Natural killer cell (primary cell): Measurements from ENCODE around the gene ZFHX3. TPM values are rescaled to one million over a fixed set of nuclear protein-coding genes. Genes with fewer than 3 reads are reported as not detected.

Experiments used
- ATAC-seq, 3 donors: fragments of 150-1000 bp in 2 of 3; fragments of 200-7000 bp in 1 of 3; cut with Tn5 transposase; 1 replicate in 1 of 3; 2 replicates in 2 of 3; pipeline ENCODE4 v1.10.0; 2021; ENCODE audit warnings: mild to moderate bottlenecking in 2 of 3, moderate library complexity in 2 of 3
- DNase-seq, 2 donors: peaks; one replicate each; pipeline versions ENCODE4 v3.0.0 to v3.0.0-alpha.2; 2013 to 2021; ENCODE audit warnings: mixed read lengths in 1 of 2
- H3K27ac ChIP-seq: one replicate; pipeline ENCODE4 v1.5.1; 2013; ENCODE audit warnings: mild to moderate bottlenecking, low read length
- H3K27me3 ChIP-seq: one replicate; pipeline ENCODE4 v1.6.1; 2013; ENCODE audit warnings: low read length; ENCODE audit not compliant: control insufficient read depth, insufficient read depth
- H3K36me3 ChIP-seq: one replicate; pipeline ENCODE4 v1.6.1; 2013; ENCODE audit warnings: low read length; ENCODE audit not compliant: control insufficient read depth, insufficient read depth
- H3K4me1 ChIP-seq: one replicate; pipeline ENCODE4 v1.6.1; 2013; ENCODE audit warnings: low read length; ENCODE audit not compliant: control insufficient read depth, insufficient read depth
- H3K4me3 ChIP-seq: one replicate; pipeline ENCODE4 v1.5.1; 2013; ENCODE audit warnings: low read length
- H3K9me3 ChIP-seq: one replicate; pipeline ENCODE4 v1.6.1; 2013; ENCODE audit warnings: low read length; ENCODE audit not compliant: control insufficient read depth, insufficient read depth
- H3K27ac Mint-ChIP-seq, 2 donors: one replicate each; pipeline ENCODE4 v1.8.0; 2022; ENCODE audit warnings: mild to moderate bottlenecking in 2 of 2, mixed read lengths in 2 of 2, moderate library complexity in 1 of 2
- H3K27me3 Mint-ChIP-seq, 2 donors: one replicate each; pipeline ENCODE4 v1.8.0; 2022; ENCODE audit warnings: low read depth in 2 of 2, mixed read lengths in 2 of 2
- H3K36me3 Mint-ChIP-seq: one replicate; pipeline ENCODE4 v1.8.0; 2022; ENCODE audit warnings: mixed read lengths
- H3K4me1 Mint-ChIP-seq, 2 donors: one replicate each; pipeline ENCODE4 v1.8.0; 2022; ENCODE audit warnings: mixed read lengths in 2 of 2
- H3K4me3 Mint-ChIP-seq: one replicate; pipeline ENCODE4 v1.8.0; 2022; ENCODE audit warnings: mild to moderate bottlenecking, moderate library complexity, mixed read lengths
- H3K9me3 Mint-ChIP-seq, 2 donors: one replicate each; pipeline ENCODE4 v1.8.0; 2022; ENCODE audit warnings: mixed read lengths in 2 of 2
- WGBS: methylation state at CpG from one replicate; pipeline ENCODE4 v1.1.7; 2013; ENCODE audit warnings: missing lambda C conversion rate; ENCODE audit not compliant: insufficient coverage; 5-methylcytosine and 5-hydroxymethylcytosine counted together
- intact Hi-C: fragments of 100-400 bp; cut with micrococcal nuclease; formaldehyde crosslinking; loops from one replicate; pipeline ENCODE4 v1.14.2; 2022
- total RNA-seq, 4 donors: library from RNA; stranded (reverse); fragments of 120-200 nt in 1 of 4; gene quantifications; one replicate each; pipeline versions ENCODE4 v1.2.3 to v1.2.4, GENCODE V29; 2013 to 2022
- TF ChIP-seq, protein P1 (sequence below): fragments of 200-600 bp; IDR thresholded peaks from one replicate; pipeline ENCODE4 v1.8.0; 2022; ENCODE audit warnings: antibody characterized with exemption

The ZFHX3 gene
- total RNA-seq, 3 donors from 2014 or later (not counting 1 experiment from before 2014, with no cell fraction given): 5.8 to 7.8 (median 7.5) TPM

DNA sequence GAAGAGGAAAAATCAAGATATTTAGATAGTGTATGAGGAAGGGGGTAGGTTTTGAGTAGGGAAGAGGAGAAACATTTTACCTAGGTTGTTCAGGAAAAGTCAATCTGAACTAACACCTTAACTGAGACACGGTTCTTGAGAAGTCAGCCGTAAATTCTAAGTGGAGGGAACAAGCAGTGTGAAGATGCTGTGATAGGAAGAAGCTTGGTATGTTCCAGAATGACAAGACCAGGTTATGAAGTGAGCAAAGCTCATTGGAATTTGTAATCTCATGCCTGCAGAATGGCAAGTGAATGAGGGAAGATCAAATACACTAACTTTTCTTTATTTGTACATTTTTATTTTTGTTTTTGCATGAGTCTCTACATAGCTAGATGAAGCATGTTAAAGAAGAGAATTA lies 307.6 kb downstream of the ZFHX3 start:
- intact Hi-C loops: no loop called here
- Mint-ChIP-seq H3K36me3 (no peaks in the 10 kb centered on the region), H3K27ac (no peak overlapping the region), H3K4me1 (no peaks in the 10 kb centered on the region), H3K27me3 (no peaks in the 10 kb centered on the region), H3K4me3 (no peak overlapping the region), H3K9me3 (no peaks in the 10 kb centered on the region)
- H3K4me3 ChIP-seq: no peak overlapping the region
- H3K9me3 ChIP-seq: no peaks in the 10 kb centered on the region
- WGBS: 89% methylated on average over 2 of the region's 2 CpGs
- no peaks in the 10 kb centered on the region for H3K4me1 ChIP-seq
- no peak overlapping the region for H3K27ac ChIP-seq
- ATAC-seq (no peak), DNase-seq (no peak)
- no peaks in the 10 kb centered on the region for H3K36me3 ChIP-seq
- TF ChIP-seq, protein P1, sequence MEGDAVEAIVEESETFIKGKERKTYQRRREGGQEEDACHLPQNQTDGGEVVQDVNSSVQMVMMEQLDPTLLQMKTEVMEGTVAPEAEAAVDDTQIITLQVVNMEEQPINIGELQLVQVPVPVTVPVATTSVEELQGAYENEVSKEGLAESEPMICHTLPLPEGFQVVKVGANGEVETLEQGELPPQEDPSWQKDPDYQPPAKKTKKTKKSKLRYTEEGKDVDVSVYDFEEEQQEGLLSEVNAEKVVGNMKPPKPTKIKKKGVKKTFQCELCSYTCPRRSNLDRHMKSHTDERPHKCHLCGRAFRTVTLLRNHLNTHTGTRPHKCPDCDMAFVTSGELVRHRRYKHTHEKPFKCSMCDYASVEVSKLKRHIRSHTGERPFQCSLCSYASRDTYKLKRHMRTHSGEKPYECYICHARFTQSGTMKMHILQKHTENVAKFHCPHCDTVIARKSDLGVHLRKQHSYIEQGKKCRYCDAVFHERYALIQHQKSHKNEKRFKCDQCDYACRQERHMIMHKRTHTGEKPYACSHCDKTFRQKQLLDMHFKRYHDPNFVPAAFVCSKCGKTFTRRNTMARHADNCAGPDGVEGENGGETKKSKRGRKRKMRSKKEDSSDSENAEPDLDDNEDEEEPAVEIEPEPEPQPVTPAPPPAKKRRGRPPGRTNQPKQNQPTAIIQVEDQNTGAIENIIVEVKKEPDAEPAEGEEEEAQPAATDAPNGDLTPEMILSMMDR: no peak
- no peaks in the 10 kb centered on the region for H3K27me3 ChIP-seq

DNA sequence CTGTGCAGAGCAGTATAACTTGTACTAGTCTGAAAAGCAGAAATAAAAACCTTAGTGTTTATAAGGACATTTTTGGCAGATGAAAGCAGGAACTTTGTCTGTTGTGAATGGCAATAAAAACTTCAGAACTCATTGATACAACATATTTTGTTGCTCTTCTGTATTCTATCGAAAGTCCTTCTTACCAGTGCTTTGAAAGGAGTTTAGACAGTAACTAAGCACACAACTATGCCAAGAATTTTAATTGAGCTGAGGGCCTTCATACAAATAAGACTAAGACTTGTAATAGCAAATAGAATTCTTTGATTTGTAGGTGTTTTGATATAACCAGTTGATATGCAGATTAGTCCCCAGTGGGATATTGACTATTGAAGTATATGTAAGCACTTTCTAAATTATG lies 308.4 kb downstream of the ZFHX3 start:
- no peak for DNase-seq
- Mint-ChIP-seq H3K4me1 (no peaks in the 10 kb centered on the region), H3K4me3 (no peak overlapping the region), H3K27ac (no peak overlapping the region), H3K36me3 (no peaks in the 10 kb centered on the region), H3K9me3 (peaks cover 0 to 2% of the 10 kb centered on the region in 2 donors), H3K27me3 (peaks cover 0 to 3% of the 10 kb centered on the region in 2 donors)
- Histone ChIP-seq H3K9me3 (no peaks in the 10 kb centered on the region), H3K4me3 (no peak overlapping the region), H3K27ac (no peak overlapping the region), H3K36me3 (no peaks in the 10 kb centered on the region), H3K4me1 (no peaks in the 10 kb centered on the region), H3K27me3 (no peaks in the 10 kb centered on the region)
- TF ChIP-seq, protein P1: no peak
- intact Hi-C loops: no loop called here
- 100% methylated on average over 1 of the region's 1 CpG for WGBS
- no peak for ATAC-seq

DNA sequence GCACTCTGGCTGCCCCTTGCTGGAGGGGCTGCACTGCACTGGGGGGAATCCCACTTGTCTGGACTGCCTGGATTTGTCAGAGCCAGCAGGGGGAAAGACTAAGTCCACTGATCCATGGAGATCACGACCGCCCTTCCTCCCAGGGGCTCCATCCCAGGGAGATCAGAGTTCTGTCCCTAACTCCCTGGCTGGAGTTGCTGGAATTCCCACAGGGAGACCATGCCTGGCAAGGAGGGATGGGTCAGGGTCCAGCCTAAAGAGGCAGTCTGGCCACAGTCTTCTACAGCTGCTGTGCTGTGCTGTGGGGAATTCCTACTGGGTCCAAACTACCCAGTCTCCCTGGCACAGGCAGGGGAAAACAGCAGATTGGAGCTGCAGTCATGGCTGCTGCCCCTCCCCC lies 311.9 kb downstream of the ZFHX3 start:
- H3K27ac ChIP-seq: no peak overlapping the region
- no peak overlapping the region for H3K4me3 Mint-ChIP-seq
- DNase-seq (no peak), ATAC-seq (no peak)
- no peak overlapping the region for H3K27ac Mint-ChIP-seq
- intact Hi-C loops: no loop called here
- WGBS: 97% methylated on average over 2 of the region's 2 CpGs
- H3K9me3 Mint-ChIP-seq: peaks cover 4 to 6% of the 10 kb centered on the region in 2 donors
- no peaks in the 10 kb centered on the region for H3K36me3 Mint-ChIP-seq
- H3K27me3 ChIP-seq: no peaks in the 10 kb centered on the region
- TF ChIP-seq, protein P1: no peak
- H3K27me3 Mint-ChIP-seq: peaks cover 0 to 7% of the 10 kb centered on the region in 2 donors
- H3K4me1 Mint-ChIP-seq: no peaks in the 10 kb centered on the region
- no peaks in the 10 kb centered on the region for H3K36me3 ChIP-seq
- no peaks in the 10 kb centered on the region for H3K9me3 ChIP-seq
- H3K4me3 ChIP-seq: no peak overlapping the region
- no peaks in the 10 kb centered on the region for H3K4me1 ChIP-seq
